Lung (tissue), 12 donors: Measurements from ENCODE around the gene HS6ST2. TPM values are rescaled to one million over a fixed set of nuclear protein-coding genes. Genes with fewer than 3 reads are reported as not detected.

ENCODE experiments used
- ATAC-seq: fragments of 200-7000 bp; cut with Tn5 transposase; one replicate; pipeline ENCODE4 v1.9.1; 2020; ENCODE audit warnings: moderate number of reproducible peaks; ENCODE audit not compliant: insufficient read depth, low FRiP score
- DNase-seq, 3 donors: peaks; one replicate each; pipeline ENCODE4 v3.0.0-alpha.2; 2013 to 2017
- H3K27ac ChIP-seq, 2 donors: one replicate each; pipeline ENCODE4 v1.5.1; 2013; ENCODE audit warnings: mild to moderate bottlenecking in 2 of 2, moderate library complexity in 2 of 2, control low read depth in 1 of 2, inconsistent platforms in 1 of 2, low read depth in 1 of 2, low read length in 1 of 2
- H3K27me3 ChIP-seq, 3 donors: one replicate each; pipeline ENCODE4 v1.5.1; 2013; ENCODE audit warnings: low read length in 2 of 3; ENCODE audit not compliant: control insufficient read depth in 3 of 3, insufficient read depth in 3 of 3
- H3K36me3 ChIP-seq, 4 donors: one replicate each; pipeline ENCODE4 v1.5.1; 2013; ENCODE audit warnings: low read length in 4 of 4, mild to moderate bottlenecking in 1 of 4, moderate library complexity in 1 of 4; ENCODE audit not compliant: control insufficient read depth in 4 of 4, insufficient read depth in 4 of 4
- H3K4me1 ChIP-seq, 5 donors: one replicate each; pipeline ENCODE4 v1.5.1; 2013; ENCODE audit warnings: low read length in 5 of 5, mild to moderate bottlenecking in 2 of 5, moderate library complexity in 1 of 5; ENCODE audit not compliant: control insufficient read depth in 5 of 5, insufficient read depth in 5 of 5
- H3K4me3 ChIP-seq: one replicate; pipeline ENCODE4 v1.5.1; 2013; ENCODE audit warnings: mild to moderate bottlenecking, control low read depth, moderate library complexity
- H3K9ac ChIP-seq, 2 donors: one replicate each; pipeline ENCODE4 v1.5.1; 2013; ENCODE audit warnings: low read length in 2 of 2, control low read depth in 1 of 2; ENCODE audit not compliant: insufficient read depth in 1 of 2
- H3K9me3 ChIP-seq, 4 donors: one replicate each; pipeline ENCODE4 v1.5.1; 2013; ENCODE audit warnings: low read length in 3 of 4, mild to moderate bottlenecking in 1 of 4, moderate library complexity in 1 of 4; ENCODE audit not compliant: control insufficient read depth in 4 of 4, insufficient read depth in 3 of 4
- WGBS, 2 donors: extraction: QIAGEN DNeasy Blood & Tissue Kit; methylation state at CpG; one replicate each; pipeline ENCODE4 v1.1.7; 2013; 5-methylcytosine and 5-hydroxymethylcytosine counted together
- polyA plus RNA-seq, 2 donors: library from polyadenylated mRNA; stranded (reverse); fragments of 200-250 nt; gene quantifications; one replicate each; pipeline ENCODE4 v1.2.1, GENCODE V29; 2013
- total RNA-seq, 2 donors: library from RNA; depleted of rRNA in 1 of 2; stranded (reverse); fragments of >200 nt in 1 of 2; gene quantifications; one replicate each; pipeline ENCODE4 v1.2.1, GENCODE V29; 2014 to 2021
- TF ChIP-seq, protein P1 (sequence below): IDR thresholded peaks from 2 replicates; pipeline ENCODE4 v1.5.1; 2012; ENCODE audit warnings: mild to moderate bottlenecking; ENCODE audit errors: control extremely low read depth, extremely low read depth
- donor health status: control.
- donor health status: control.
- donor health status: Bipolar disorder and iron deficiency.
- donor health status: healthy.
- donor health status: DM: yes; HTN: yes; CAD: no.

Gene HS6ST2
- total and polyA plus RNA-seq, 4 donors = 0.28 to 14.3 (median 2.2) TPM

DNA sequence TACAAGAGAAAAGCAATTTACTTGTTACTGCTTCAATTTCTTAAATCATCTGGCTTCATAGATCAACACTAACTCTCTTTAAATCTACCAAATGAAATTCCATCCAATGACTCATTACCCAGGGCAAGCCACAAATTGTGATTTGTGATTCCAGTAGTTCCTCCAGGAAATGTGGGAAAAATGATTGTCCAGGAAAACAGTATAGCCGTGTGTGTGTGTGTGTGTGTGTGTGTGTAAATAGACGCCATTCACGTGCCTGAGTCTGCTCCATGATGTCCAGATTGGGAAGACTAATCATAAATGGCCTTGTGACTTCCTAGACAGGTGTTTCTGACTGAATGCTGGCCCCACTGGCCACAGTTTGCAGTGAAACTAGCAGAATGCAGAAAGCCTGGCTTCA lies 121.3 kb downstream of the HS6ST2 start:
- Histone ChIP-seq H3K27ac (no peak overlapping the region), H3K9me3 (no peaks in the 10 kb centered on the region), H3K36me3 (no peaks in the 10 kb centered on the region), H3K4me3 (no peak overlapping the region), H3K27me3 (peaks cover 4 to 18% (median 14%) of the 10 kb centered on the region in 3 donors), H3K9ac (no peak overlapping the region), H3K4me1 (no peaks in the 10 kb centered on the region)
- WGBS, 2 donors = 43 to 61% methylated on average over 3 of the region's 3 CpGs
- TF ChIP-seq, protein P1, sequence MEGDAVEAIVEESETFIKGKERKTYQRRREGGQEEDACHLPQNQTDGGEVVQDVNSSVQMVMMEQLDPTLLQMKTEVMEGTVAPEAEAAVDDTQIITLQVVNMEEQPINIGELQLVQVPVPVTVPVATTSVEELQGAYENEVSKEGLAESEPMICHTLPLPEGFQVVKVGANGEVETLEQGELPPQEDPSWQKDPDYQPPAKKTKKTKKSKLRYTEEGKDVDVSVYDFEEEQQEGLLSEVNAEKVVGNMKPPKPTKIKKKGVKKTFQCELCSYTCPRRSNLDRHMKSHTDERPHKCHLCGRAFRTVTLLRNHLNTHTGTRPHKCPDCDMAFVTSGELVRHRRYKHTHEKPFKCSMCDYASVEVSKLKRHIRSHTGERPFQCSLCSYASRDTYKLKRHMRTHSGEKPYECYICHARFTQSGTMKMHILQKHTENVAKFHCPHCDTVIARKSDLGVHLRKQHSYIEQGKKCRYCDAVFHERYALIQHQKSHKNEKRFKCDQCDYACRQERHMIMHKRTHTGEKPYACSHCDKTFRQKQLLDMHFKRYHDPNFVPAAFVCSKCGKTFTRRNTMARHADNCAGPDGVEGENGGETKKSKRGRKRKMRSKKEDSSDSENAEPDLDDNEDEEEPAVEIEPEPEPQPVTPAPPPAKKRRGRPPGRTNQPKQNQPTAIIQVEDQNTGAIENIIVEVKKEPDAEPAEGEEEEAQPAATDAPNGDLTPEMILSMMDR = no peak
- DNase-seq = no peak
- ATAC-seq = no peak

DNA sequence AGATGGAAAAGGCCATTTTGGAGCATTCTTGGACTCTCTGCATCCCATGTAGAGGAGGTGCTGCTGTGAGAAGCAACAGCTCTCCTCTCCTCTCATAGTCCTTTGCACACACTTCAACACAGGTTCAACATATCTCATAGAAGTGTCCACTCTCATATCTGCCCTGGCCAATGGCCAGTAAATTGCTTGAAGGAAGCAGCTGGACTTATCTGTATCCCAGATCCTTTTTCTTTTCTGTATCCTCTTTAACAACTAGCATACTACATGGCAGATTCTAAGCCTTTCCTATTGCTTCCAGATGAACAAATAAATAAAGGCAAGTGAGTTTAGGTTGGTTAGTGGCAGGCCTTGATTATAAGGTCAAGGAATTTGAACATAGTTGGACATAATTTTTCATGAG lies 122.0 kb downstream of the HS6ST2 start:
- H3K36me3 ChIP-seq = no peaks in the 10 kb centered on the region
- ATAC-seq = no peak
- DNase-seq = no peak
- no peaks in the 10 kb centered on the region for H3K9me3 ChIP-seq
- no peak overlapping the region for H3K27ac ChIP-seq
- H3K27me3 ChIP-seq = peaks cover 4 to 15% (median 14%) of the 10 kb centered on the region in 3 donors
- H3K4me1 ChIP-seq = no peaks in the 10 kb centered on the region
- H3K4me3 ChIP-seq = no peak overlapping the region
- H3K9ac ChIP-seq = no peak overlapping the region
- TF ChIP-seq, protein P1 = no peak

DNA sequence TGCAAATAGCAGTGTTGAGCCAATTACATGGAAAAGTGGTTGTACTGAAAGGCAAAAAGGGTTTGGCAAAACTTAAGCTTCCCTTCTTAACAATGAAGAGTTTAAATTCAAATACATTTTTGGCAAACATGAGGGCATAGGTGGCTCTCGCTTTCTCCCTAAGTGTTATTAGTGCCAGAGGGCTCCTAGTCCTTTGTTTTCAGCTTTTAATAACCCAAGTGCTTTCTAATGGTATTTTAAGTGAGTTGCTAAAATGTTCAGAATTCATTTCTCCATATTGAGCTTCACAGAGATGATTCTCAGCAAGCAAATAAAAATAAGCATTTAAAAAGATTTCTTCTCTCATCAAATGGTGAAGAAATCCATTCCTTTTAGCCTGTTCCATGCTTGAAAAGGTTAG lies 123.7 kb downstream of the HS6ST2 start:
- no peak for DNase-seq
- Histone ChIP-seq H3K9ac (no peak overlapping the region), H3K36me3 (no peaks in the 10 kb centered on the region), H3K4me3 (no peak overlapping the region), H3K4me1 (no peaks in the 10 kb centered on the region), H3K27ac (no peak overlapping the region), H3K9me3 (no peaks in the 10 kb centered on the region), H3K27me3 (peaks cover 4 to 15% (median 9%) of the 10 kb centered on the region in 3 donors)
- WGBS, 2 donors = 63 to 89% methylated on average over 1 of the region's 1 CpG
- TF ChIP-seq, protein P1 = no peak
- no peak for ATAC-seq

DNA sequence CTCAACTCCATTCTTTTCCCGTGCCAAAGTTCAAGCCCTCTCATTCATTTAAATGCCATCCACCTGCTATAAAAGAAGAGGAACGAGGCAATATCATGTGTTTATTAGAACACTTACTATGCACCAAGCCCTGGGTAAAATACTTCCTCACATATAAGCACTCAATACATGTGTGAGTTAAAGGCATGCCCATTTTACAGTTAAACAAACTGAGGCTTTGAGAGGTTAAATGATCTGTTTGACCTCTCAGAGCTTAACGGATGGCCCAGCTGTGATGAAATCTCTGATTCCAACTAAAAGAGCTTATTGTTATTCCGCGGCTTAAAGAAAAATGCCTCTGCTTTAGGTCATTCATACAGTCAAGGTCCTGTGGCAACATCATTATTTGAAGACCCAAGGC lies 124.3 kb downstream of the HS6ST2 start:
- no peak for DNase-seq
- 66 to 87% methylated on average over 5 of the region's 5 CpGs for WGBS, 2 donors
- Histone ChIP-seq H3K9me3 (no peaks in the 10 kb centered on the region), H3K4me3 (no peak overlapping the region), H3K27me3 (peaks cover 4 to 21% (median 7%) of the 10 kb centered on the region in 3 donors), H3K9ac (no peak overlapping the region), H3K27ac (no peak overlapping the region), H3K36me3 (no peaks in the 10 kb centered on the region), H3K4me1 (no peaks in the 10 kb centered on the region)
- no peak for ATAC-seq
- TF ChIP-seq, protein P1 = no peak
